K562 (cell line): ENCODE data around the gene ZCWPW1. TPM values are rescaled to one million over a fixed set of nuclear protein-coding genes. Genes with fewer than 3 reads are reported as not detected.

Source experiments
- BRF2 ChIP-seq: IDR thresholded peaks from 3 replicates; pipeline ENCODE4 v1.6.1; 2011; ENCODE audit warnings: borderline replicate concordance, mild to moderate bottlenecking; ENCODE audit not compliant: insufficient read length, insufficient read depth
- CREB1 ChIP-seq, 2 experiments: sonication (generic) in 1 of 2; formaldehyde crosslinking in 1 of 2; IDR thresholded peaks; 2 replicates each; pipeline versions ENCODE4 v1.6.1 to v1.8.0; 2012 to 2022; ENCODE audit warnings: inconsistent platforms in 1 of 2, mild to moderate bottlenecking in 1 of 2, missing genetic modification reagents in 1 of 2, moderate library complexity in 1 of 2
- CREM ChIP-seq: IDR thresholded peaks from 2 replicates; pipeline ENCODE4 v1.6.1; 2014; ENCODE audit warnings: antibody characterized with exemption, low read depth
- GABPA ChIP-seq: fragments of 200-800 bp; sonication (Bioruptor generic); conservative IDR thresholded peaks from 2 replicates; pipeline ENCODE4 v1.6.1; 2016; ENCODE audit warnings: low read depth, missing genetic modification characterization, missing compliant biosample characterization
- HDGF ChIP-seq: fragments of 450-650 bp; IDR thresholded peaks from 2 replicates; pipeline ENCODE4 v1.6.1; 2016
- MCM3 ChIP-seq: fragments of 450-650 bp; IDR thresholded peaks from 2 replicates; pipeline ENCODE4 v1.6.1; 2016
- MGA ChIP-seq: fragments of 450-650 bp; IDR thresholded peaks from 2 replicates; pipeline ENCODE4 v1.6.1; 2016; ENCODE audit warnings: mild to moderate bottlenecking, moderate library complexity
- MTA3 ChIP-seq: fragments of 450-650 bp; formaldehyde crosslinking; IDR thresholded peaks from 2 replicates; pipeline ENCODE4 v1.6.1; 2017; ENCODE audit warnings: mild to moderate bottlenecking, borderline replicate concordance
- MXD1 ChIP-seq: fragments of 250-450 bp; sonication (Bioruptor Pico); IDR thresholded peaks from 2 replicates; pipeline ENCODE4 v1.8.0; 2021; ENCODE audit warnings: borderline replicate concordance, mild to moderate bottlenecking, moderate library complexity; ENCODE audit not compliant: poor library complexity, severe bottlenecking
- NR2C2 ChIP-seq, 2 experiments: fragments of 200-800 bp in 1 of 2; sonication (Bioruptor generic) in 1 of 2; sonication (generic) in 1 of 2; formaldehyde crosslinking in 1 of 2; IDR thresholded peaks; 2 replicates each; pipeline versions ENCODE4 v1.6.1 to v1.8.0; 2016 to 2022; ENCODE audit warnings: mild to moderate bottlenecking in 1 of 2, missing compliant biosample characterization in 1 of 2, missing genetic modification characterization in 1 of 2, missing genetic modification reagents in 1 of 2
- POLR2B ChIP-seq: fragments of 450-650 bp; IDR thresholded peaks from 2 replicates; pipeline ENCODE4 v1.6.1; 2018; ENCODE audit warnings: low read depth; ENCODE audit not compliant: partially characterized antibody
- TAF1 ChIP-seq: IDR thresholded peaks from 2 replicates; pipeline ENCODE4 v1.6.1; 2011; ENCODE audit warnings: mild to moderate bottlenecking, low read length, moderate library complexity; ENCODE audit not compliant: insufficient read depth, control insufficient read depth, severe bottlenecking; ENCODE audit errors: extremely low read depth
- ZBED1 ChIP-seq: IDR thresholded peaks from 2 replicates; pipeline ENCODE4 v1.6.1; 2014
- polyA plus RNA-seq, 8 experiments: library from polyadenylated mRNA; depleted of rRNA in 4 of 8; stranded (reverse) in 5 of 8; unstranded in 3 of 8; fragments of >200 nt; fragmentation: Nextera tagmentation in 2 of 8; fragmentation: Illumina TruSeq in 1 of 8; extraction: Ambion mirVana in 2 of 8; extraction: Trizol in 1 of 8; gene quantifications; 2 replicates each; pipeline versions ENCODE4 v1.2.1 to v1.2.3, GENCODE V29; 2011 to 2014; ENCODE audit warnings: inconsistent platforms in 1 of 8, missing spikeins in 1 of 8
- total RNA-seq, 7 experiments: library from RNA; depleted of rRNA in 6 of 7; stranded (reverse); fragments of >200 nt in 6 of 7; fragmentation: Illumina TruSeq in 2 of 7; extraction: Trizol in 2 of 7; gene quantifications; 2 replicates each; pipeline versions ENCODE4 v1.2.1 to v1.2.3, GENCODE V29; 2011 to 2021; ENCODE audit warnings: low replicate concordance in 1 of 7

The ZCWPW1 gene
- total and polyA plus RNA-seq, 9 of the 15 experiments (the other 6 are each of a cell fraction or from before 2014, with no cell fraction given): 0.18 to 1.7 (median 1.2) TPM

- TF ChIP-seq MGA: peak; percentile 87
- 0 out of 2 replicates have a peak, but pooled peaks have one; percentile 8 for TF ChIP-seq CREM
- 0 out of 2 replicates have a peak, but pooled peaks have one; percentile 48 for TF ChIP-seq CREB1 (IDR thresholded peaks at IDR 0.05)
- no peak for TF ChIP-seq CREB1 (CRISPR knock-in tag; IDR thresholded peaks at IDR 0.05)
- TF ChIP-seq HDGF: 0 out of 2 replicates have a peak, but pooled peaks have one; percentile 57
- peak; percentile 33; the same call in 1 of the 2 replicates for TF ChIP-seq MTA3
- TF ChIP-seq POLR2B: peak; percentile 70
- TF ChIP-seq BRF2: no peak
- TF ChIP-seq GABPA (tag): no peak
- no peak for TF ChIP-seq MCM3
- peak; percentile 47 for TF ChIP-seq TAF1
- peak; percentile 19; the same call in 1 of the 2 replicates for TF ChIP-seq ZBED1
- peak; percentile 13 for TF ChIP-seq MXD1 (CRISPR knock-in tag)
- TF ChIP-seq NR2C2 (CRISPR knock-in tag; IDR thresholded peaks at IDR 0.05): no peak
- TF ChIP-seq NR2C2 (tag; IDR thresholded peaks at IDR 0.05): peak; percentile 53
Observed at GRCh38 chr7:100435401-100436304, 7.2 kb upstream of the ZCWPW1 start (continued).
